NCI-H2171 (cell line): ENCODE results near the gene KBTBD4.

ENCODE experiments used
- DNase-seq: peaks from one replicate; lab custom pipeline; 2025; lab: John Stamatoyannopoulos, UW

The KBTBD4 gene

GRCh38 chr11:47578524-47579494, at the start of gene KBTBD4, which contains the start of gene NDUFS3:
KBTBD4 (minus strand) TSS chr11:47578970; CDS start chr11:47578951, 19 bp downstream.
NDUFS3 (plus strand) TSS chr11:47579074; CDS start chr11:47579092, 18 bp downstream.
- peak; percentile 92 for DNase-seq

GRCh38 chr11:47628026-47628425, 49.3 kb upstream of the KBTBD4 start:
- no peak for DNase-seq

GRCh38 chr11:47626234-47626633, 47.5 kb upstream of the KBTBD4 start:
- DNase-seq, result no peak

GRCh38 chr11:47620836-47621378, 42.1 kb upstream of the KBTBD4 start:
- no peak for DNase-seq

- DNase-seq, result no peak
Measured at GRCh38 chr11:47617417-47617809, 38.6 kb upstream of the KBTBD4 start.

- DNase-seq, result no peak
Measured at GRCh38 chr11:47616726-47617416, 38.1 kb upstream of the KBTBD4 start.

GRCh38 chr11:47615249-47615648, 36.5 kb upstream of the KBTBD4 start:
- no peak for DNase-seq

GRCh38 chr11:47611348-47611794, 32.6 kb upstream of the KBTBD4 start:
- DNase-seq, result no peak

- no peak for DNase-seq
Measured at GRCh38 chr11:47609675-47610074, 30.9 kb upstream of the KBTBD4 start.

GRCh38 chr11:47607380-47607779, 28.6 kb upstream of the KBTBD4 start:
- peak; percentile 36 for DNase-seq

GRCh38 chr11:47606731-47607130, 28.0 kb upstream of the KBTBD4 start:
- DNase-seq, result peak; percentile 47

GRCh38 chr11:47605921-47606320, 27.2 kb upstream of the KBTBD4 start:
- DNase-seq, result no peak

- DNase-seq, result no peak
Measured at GRCh38 chr11:47603295-47603694, 24.5 kb upstream of the KBTBD4 start.

GRCh38 chr11:47599902-47600301, 21.1 kb upstream of the KBTBD4 start:
- no peak for DNase-seq

GRCh38 chr11:47595967-47596366, 17.2 kb upstream of the KBTBD4 start:
- DNase-seq, result no peak

GRCh38 chr11:47595029-47595428, 16.3 kb upstream of the KBTBD4 start:
- no peak for DNase-seq

GRCh38 chr11:47593934-47594855, 15.4 kb upstream of the KBTBD4 start, which contains the start of gene C1QTNF4:
C1QTNF4 (minus strand) TSS chr11:47594411; CDS start chr11:47590810, 3,601 bp downstream.
- no peak for DNase-seq

- DNase-seq, result no peak
Measured at GRCh38 chr11:47593492-47593933, 14.7 kb upstream of the KBTBD4 start.

GRCh38 chr11:47592970-47593369, 14.2 kb upstream of the KBTBD4 start:
- no peak for DNase-seq

GRCh38 chr11:47592251-47592650, 13.5 kb upstream of the KBTBD4 start:
- no peak for DNase-seq

- no peak for DNase-seq
Measured at GRCh38 chr11:47591764-47592163, 13.0 kb upstream of the KBTBD4 start.
